GM18526 (cell line): Measurements from ENCODE around the gene SUGP1.

Experiments used
- POLR2A ChIP-seq: IDR thresholded peaks from 3 replicates; pipeline ENCODE4 v1.6.1; 2011; ENCODE audit not compliant: insufficient read length; ENCODE audit errors: extremely low read depth

The SUGP1 gene

DNA sequence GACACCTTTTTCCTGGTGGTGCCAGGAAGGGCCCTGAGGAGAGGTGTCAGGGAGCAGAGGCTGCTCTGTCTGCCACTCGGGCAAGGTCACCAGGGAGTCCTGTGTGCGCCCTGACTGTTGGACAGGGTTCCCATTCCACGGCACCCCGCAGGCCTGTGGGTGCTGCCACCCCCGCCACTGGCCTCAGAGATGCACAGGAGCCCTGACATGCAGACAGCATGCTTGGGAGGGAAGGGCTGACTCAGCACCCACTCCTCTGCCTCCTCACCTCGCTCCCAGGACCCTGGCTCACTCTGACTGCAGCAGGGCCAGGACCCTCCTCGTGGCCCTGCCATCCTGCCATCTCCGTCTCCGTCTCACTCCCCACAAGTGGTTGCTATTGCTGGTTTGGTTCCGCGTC lies 25.7 kb upstream of the SUGP1 start:
- TF ChIP-seq POLR2A: no peak

DNA sequence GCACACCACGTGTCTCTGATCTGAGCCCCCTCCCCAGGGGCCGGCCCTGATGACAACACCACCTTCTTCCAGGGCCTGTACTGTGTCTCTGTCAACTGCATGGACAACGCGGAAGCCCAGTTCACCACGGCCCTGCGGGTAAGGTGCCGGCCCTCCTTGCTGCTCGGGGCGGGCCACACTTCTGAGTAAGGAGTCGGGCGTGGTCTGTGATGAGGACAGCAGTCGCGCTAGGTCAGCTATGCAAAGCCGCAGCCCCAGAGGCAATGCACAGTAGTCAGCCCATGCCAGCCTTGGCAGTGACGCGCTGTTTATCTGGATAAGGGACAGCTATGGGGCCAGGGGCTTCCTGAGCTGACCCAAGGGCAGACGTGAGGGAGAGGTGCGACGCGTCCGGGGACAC lies 24.9 kb upstream of the SUGP1 start:
- no peak for TF ChIP-seq POLR2A

GRCh38 chr19:19343762-19344161 lies 23.5 kb upstream of the SUGP1 start:
- no peak for TF ChIP-seq POLR2A

DNA sequence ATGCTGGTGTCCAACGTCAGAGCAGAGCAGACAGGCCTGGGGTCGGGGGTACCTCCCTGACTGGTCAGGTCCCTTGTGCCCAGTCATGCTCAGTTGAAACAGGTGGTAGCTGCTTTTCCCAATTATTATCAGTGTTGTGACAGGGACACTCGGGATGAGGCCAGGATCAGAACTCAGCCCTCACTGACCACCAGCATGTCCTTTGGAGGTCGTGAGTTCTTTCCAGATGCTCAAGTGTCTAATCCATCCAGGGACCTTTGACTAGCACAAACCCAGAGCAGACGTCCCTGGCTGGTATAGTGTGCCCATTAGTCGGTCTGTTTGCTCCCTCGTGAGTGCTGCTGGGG lies 22.7 kb upstream of the SUGP1 start:
- TF ChIP-seq POLR2A: no peak

DNA sequence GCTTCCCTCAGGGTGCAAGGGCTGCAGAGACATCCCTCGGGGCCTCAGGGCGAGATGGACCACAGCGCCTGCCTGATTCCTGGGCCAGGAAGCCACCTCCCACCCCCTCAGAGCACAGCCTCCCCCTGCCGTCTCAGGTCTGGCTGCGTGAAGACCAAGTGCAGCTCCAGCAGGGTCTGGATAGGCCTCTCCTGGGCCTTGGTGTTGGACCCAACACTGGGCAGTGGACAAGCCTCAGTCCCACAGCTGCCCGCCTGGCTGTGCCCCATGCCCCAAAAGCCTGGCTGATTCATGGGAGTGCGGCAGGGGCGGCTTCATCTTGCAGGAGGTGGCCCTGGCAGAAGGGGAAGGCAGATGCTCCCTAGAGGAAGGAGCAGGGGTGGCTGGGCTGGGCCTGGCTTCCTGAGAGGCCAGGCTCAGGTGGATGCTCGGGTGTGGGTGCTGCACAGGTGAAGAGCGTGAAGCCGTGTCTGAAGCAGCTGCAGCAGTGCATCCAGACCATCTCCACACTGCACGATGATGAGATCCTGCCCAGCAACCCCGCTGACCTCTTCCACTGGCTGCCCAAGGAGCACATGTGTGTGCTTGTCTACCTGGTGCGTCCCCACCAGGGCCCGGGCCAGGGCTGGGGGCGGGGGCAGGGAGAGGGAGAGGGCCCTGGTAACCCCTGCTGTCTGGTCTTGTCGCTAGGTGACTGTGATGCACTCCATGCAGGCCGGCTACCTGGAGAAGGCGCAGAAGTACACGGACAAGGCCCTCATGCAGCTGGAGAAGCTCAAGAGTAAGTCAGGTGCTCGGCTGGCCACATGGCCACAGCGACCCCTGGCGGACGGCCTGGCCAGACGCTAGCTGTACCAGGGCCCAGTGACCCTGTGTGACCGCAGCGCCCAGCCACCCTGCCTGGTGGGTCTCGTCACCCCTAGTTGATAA lies 22.0 kb upstream of the SUGP1 start:
- TF ChIP-seq POLR2A: no peak

DNA sequence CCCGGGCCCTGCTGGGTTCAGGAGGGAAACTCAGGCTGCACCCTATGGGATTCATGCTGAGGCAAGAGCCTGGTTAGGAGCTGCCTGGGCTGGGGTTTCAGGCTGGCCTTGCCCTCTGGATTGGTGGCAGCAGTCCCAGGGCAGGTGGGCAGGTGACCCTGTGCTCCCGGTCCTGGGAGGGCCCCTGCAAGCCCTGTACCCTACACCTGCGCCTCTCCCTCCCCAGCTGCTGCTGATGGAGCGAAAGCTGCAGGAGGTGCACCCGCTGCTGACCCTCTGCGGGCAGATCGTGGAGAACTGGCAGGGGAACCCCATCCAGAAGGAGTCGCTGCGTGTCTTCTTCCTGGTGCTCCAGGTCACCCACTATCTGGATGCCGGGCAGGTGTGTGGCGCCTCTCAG lies 20.7 kb upstream of the SUGP1 start:
- no peak for TF ChIP-seq POLR2A

GRCh38 chr19:19338082-19338481 lies 17.8 kb upstream of the SUGP1 start:
- TF ChIP-seq POLR2A: no peak

DNA sequence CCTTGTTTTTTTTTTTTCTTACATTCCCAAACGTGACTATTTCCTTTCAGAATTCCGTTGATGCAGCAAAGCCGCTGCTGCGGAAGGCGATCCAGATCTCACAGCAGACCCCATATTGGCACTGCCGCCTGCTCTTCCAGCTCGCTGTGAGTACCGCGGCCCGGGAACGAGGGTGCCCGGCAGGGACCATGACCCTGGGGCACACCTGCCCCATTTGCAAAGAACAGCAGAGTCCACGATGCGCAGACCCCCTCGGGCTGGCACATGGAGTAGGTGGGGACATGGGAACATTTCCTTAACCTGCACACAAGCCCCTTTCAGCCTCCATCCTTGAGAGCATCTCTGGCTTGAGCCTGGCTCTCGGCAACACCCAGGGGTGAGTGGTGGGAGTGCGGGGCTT lies 16.8 kb upstream of the SUGP1 start:
- no peak for TF ChIP-seq POLR2A

DNA sequence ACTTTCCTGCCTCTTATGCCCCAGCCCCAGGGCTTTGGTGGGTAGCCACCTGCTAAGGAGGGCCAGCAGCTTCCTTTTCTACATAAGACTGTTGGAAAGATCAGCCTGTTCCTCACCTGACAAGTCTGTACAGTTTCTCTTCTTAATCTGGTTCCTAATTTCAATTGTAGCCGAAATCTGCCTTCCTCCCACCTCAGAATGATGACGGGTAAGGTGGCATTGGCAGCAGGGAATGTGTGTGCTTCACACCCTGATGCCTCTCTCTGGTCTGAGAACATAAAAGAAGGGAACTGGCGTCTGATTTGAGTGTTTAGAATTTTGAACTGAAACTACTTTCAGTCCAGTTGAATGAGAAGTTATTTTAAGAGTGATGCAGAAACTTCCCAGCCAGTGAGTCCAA lies 16.3 kb upstream of the SUGP1 start:
- no peak for TF ChIP-seq POLR2A

GRCh38 chr19:19335408-19336158 lies 15.3 kb upstream of the SUGP1 start:
- no peak for TF ChIP-seq POLR2A

GRCh38 chr19:19334989-19335344 lies 14.7 kb upstream of the SUGP1 start:
- TF ChIP-seq POLR2A: no peak

DNA sequence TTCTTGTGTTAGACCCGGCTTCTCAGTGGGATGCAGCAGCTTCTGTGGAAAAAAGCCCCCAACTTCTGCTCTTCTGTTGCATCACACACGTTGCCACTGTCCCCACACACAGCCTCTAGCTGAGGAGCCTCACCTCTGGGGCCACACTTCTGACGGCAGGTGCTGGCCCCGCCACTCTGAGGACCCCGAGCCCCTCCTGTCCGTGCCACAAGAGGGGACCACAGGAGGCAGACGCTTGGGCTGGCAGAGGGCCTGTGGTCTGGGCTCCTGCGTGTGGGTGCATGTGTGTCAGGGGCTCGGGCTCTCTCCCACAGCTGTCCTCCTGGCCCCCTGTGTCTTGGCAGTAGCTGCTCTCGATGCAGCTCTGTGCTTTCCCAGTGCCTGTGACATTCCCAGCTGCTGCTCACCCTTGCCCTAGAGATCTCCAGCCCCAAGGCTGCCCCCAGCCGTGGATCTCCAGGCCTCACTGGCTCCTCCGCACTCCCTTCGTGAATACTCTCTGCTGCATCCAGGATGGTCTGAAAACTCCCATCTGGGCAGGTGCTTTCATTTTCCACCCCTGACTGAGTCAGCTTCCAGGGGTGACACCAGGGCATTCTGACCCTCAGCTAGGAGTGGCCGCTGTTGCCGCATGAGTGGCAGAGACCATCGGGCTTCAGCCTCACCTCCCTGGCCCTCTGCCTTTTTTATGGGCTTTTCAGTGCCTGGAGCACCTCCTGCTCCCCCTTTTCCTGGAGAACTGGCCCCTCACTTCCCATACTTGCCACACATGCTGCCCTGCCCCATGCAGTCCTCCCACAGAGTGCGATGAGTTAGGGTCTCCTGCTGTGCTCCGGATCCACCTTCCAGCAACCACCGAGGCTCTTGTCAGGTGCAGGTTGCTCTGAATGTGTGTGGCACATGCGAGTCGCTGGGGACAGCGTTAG lies 14.0 kb upstream of the SUGP1 start:
- no peak for TF ChIP-seq POLR2A

- no peak for TF ChIP-seq POLR2A
These were observed 8.8 kb upstream of the SUGP1 start for GRCh38 chr19:19329126-19329525.

DNA sequence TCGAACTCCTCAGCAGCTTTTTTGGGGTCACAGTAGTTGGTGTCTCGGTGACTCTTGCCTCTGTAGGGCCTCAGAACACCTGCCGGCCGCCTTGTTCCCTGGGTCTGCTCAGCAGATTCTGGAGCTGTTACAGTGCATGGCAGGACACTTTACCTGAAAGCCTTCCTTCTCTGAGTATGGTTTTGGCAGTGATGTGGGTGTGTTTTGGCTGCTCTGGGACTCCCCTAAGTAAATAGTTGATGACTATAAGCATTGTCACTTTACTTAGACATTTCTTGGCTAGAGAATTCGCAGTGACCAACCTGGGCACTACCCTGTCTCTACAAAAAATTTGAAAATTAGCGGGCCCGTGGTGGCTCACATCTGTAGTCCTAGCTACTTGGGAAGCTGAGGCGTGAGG lies 7.4 kb upstream of the SUGP1 start:
- no peak for TF ChIP-seq POLR2A

DNA sequence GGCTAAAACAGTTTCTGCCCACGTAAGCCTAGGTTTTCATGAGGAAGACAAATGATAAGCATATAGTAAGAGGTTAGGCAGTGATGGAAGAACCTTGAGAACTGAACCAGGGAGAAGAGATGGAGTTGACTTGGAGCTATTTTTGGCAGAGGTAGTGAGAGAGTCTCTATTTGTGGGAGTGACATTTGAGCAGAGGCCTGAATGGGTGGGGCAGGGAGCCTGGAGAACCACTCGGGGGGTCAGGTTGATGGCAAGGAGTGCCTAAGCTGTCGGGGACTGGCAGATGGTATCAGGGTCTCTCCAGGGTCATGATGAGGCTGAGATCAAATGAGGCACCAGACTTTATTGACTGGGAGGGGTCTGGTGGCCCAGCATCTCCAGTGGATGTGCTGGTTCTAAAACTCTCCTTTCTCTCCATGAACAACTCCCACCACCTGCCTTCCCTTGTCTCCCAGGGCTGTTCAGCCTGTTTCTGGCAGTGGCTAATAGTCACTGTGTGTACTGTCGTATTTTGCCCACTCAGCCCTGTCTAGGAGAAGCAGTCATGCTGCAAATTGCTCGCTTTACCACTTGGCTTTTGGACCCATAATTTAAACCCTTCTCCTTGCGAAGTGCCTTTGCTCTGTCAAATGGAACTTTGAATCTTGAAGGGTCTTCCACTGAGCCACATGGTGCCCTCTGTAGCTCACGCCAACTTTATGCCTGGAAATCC lies 3.9 kb upstream of the SUGP1 start:
- TF ChIP-seq POLR2A: no peak
